ENCODE results near the gene OSBPL9.

The OSBPL9 gene

DNA sequence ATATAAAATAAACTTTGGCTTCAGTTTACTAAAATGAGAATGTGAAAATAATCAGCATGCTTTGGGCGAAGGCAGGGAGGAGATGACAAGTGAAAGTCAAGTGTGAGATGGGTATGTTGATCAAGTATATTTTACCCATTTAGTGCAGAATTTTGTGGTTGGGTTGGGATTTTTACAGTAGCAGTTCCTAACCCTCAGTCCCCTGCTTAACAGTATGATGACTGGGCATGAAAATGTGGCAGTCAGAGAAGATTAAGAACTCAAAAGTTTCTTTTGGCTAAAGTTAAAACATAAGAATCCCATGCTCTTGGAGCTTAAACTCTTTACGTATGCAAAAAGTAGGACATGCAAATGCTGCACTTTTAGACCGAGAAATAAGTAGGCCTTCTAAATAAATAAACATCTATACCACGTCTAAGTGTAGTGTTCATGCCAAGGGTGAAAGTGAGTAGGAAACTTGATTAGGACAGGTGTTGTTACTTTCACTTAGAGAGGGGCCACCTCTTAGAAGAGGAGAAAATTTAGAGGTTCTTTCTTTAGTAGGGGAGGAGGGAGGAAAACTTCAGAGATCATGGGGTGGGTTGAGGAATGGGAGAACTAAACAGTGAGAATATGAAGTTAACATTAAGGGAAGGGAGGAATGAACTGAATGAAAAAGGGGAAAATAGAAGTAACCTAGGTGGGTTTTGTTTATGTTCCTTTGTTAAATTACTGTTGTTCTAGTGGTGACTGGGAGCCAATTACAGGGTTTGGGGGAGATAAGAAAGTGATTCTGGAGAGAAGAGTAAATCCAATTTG lies 127.8 kb downstream of the OSBPL9 start (continued):
- TF ChIP-seq ZBTB11 (tag by site-specific recombination; conservative IDR thresholded peaks at IDR 0.05; ENCODE audit: low read depth) (no peak), ZNF707 (tag by site-specific recombination; IDR thresholded peaks at IDR 0.05) (no peak), PRDM6 (tag by site-specific recombination; IDR thresholded peaks at IDR 0.05) (peak; percentile 73), MYNN (tag by site-specific recombination; IDR thresholded peaks at IDR 0.05; ENCODE audit: borderline replicate concordance) (no peak), ZNF423 (tag by site-specific recombination; IDR thresholded peaks at IDR 0.05) (no peak), ZNF580 (tag by site-specific recombination; IDR thresholded peaks at IDR 0.05) (0 out of 2 replicates have a peak, but pooled peaks have one; percentile 53), ZNF561 (tag by site-specific recombination; IDR thresholded peaks at IDR 0.05; ENCODE audit: borderline replicate concordance) (no peak), ZNF133 (tag by site-specific recombination; IDR thresholded peaks at IDR 0.05) (no peak), ZNF174 (tag by site-specific recombination; IDR thresholded peaks at IDR 0.05) (no peak), YY2 (tag by site-specific recombination; IDR thresholded peaks at IDR 0.05) (no peak), ZNF544 (tag by site-specific recombination; IDR thresholded peaks at IDR 0.05) (no peak), ZNF10 (tag by site-specific recombination; IDR thresholded peaks at IDR 0.05) (no peak), ZNF157 (tag by site-specific recombination; IDR thresholded peaks at IDR 0.05) (no peak), ZNF146 (tag by site-specific recombination; IDR thresholded peaks at IDR 0.05) (no peak), TRIM28 (IDR thresholded peaks at IDR 0.05; ENCODE audit: borderline replicate concordance, low read length) (no peak), EGR2 (tag by site-specific recombination; IDR thresholded peaks at IDR 0.05; ENCODE audit: low read depth) (no peak), GLI2 (tag by site-specific recombination; IDR thresholded peaks at IDR 0.05; ENCODE audit: borderline replicate concordance, low read depth) (0 out of 2 replicates have a peak, but pooled peaks have one; percentile 26), ZNF324 (tag by site-specific recombination; IDR thresholded peaks at IDR 0.05) (no peak), REST (tag by site-specific recombination; IDR thresholded peaks at IDR 0.05) (no peak), RBAK (tag by site-specific recombination; IDR thresholded peaks at IDR 0.05) (no peak), TSHZ1 (tag by site-specific recombination; IDR thresholded peaks at IDR 0.05; ENCODE audit: borderline replicate concordance) (no peak), ZBTB1 (tag by site-specific recombination; IDR thresholded peaks at IDR 0.05) (no peak), BCL6B (tag by site-specific recombination; IDR thresholded peaks at IDR 0.05) (no peak), ZNF121 (tag by site-specific recombination; IDR thresholded peaks at IDR 0.05) (no peak)

Measured in HEK293 (cell line).